Renal cortex interstitium (tissue), 11 donors: ENCODE results near the gene FBLN2. TPM values are rescaled to one million over a fixed set of nuclear protein-coding genes. Genes with fewer than 3 reads are reported as not detected.
A peak's percentile ranks its signal among the peaks of the same experiment; 100 is the strongest.

Experiments
- DNase-seq, 11 donors: peaks; one replicate each; pipeline ENCODE4 v3.0.0-alpha.2; 2013; ENCODE audit warnings: low read depth in 9 of 11, low spot score in 4 of 11; ENCODE audit errors: extremely low read depth in 1 of 11
- polyA plus RNA-seq, 3 donors: library from polyadenylated mRNA; unstranded; fragments of 120-200 nt; gene quantifications; one replicate each; pipeline ENCODE4 v1.2.1, GENCODE V29; 2013; ENCODE audit not compliant: insufficient read length in 3 of 3

Gene FBLN2
- polyA plus RNA-seq, 3 donors = 20.0 to 33.8 (median 23.2) TPM

DNA sequence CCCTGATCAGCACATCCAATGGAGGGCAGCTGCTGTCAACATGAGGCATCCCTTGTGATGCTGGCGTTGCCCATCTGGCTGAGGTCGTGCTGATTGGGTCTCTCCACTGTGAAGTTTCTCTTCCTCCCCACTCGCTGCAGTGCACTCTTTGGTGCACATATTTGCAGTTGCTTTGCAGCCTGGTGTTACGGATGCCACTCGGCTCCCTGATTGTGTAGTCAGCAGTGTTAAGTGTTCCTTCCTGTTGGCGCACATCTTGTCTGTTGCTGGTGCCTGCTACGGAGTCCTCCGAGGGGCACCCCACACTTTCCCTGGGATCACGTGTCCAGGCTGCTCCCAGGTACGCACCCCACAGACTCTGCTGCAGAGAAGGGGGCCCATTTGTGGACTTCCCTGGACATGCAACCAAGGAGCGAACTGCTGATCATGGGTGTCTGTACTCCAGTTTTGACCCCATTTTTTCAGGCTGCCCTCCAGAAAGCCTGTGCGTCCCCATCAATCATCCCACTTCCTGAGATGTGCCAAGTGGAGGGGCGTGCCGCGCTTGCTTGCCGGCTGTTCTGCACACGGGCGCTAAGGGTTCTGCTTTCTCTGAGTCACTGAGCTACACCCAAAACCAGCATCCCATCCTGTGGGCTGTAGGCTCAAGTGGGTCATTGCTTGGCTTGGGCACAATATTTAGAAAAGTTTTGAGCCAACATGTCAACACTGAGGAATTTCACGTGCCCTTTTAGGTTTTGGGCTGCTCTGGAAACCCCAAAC lies 98.6 kb downstream of the FBLN2 start:
- no peak for DNase-seq

GRCh38 chr3:13648060-13649001 lies 99.4 kb downstream of the FBLN2 start:
- DNase-seq = peak in 10 of 11 donors; percentile 61 to 76 (median 72)

- DNase-seq = peak in 10 of 11 donors; percentile 50 to 71 (median 59)
These were observed 101.5 kb downstream of the FBLN2 start for GRCh38 chr3:13650210-13651056.

- no peak for DNase-seq
These were observed 102.1 kb downstream of the FBLN2 start for GRCh38 chr3:13651057-13651400.

GRCh38 chr3:13651775-13652428 lies 103.0 kb downstream of the FBLN2 start:
- no peak for DNase-seq

- no peak for DNase-seq
These were observed 103.8 kb downstream of the FBLN2 start for GRCh38 chr3:13652728-13653127.

DNA sequence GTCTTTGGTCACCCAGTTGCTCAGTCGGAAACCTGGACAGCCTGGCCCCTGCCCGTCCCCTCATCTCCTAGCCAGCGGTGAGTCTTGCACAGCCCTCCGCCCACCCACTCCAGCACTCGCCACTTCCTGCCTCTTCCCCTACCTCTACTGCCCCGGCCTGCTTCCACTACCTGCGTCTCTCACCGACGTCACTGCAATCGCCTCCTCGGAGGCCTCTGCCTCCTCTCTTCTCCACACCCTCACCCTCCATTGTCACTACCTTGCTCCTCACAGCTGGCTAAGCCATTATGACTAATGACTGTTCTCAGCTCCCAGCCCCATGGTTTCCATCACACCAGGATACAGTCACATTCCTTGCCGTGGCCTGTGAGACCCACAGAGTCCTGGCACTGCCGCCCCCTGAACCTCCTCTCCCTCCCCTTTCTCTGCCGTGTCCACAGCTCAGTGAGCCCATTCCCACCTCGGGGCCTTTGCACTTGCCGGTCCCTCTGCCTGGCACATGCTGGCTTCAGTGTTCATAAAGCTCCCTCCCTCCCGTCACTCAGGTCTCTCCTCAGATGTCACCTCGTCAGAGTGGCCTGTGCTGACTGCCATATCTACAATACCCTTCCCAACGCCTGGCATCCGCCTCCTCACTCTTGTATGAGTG lies 104.8 kb downstream of the FBLN2 start:
- DNase-seq = no peak

GRCh38 chr3:13654330-13655060 lies 105.6 kb downstream of the FBLN2 start:
- DNase-seq = no peak

- peak in 8 of 11 donors; percentile 41 to 66 (median 54) for DNase-seq
These were observed 106.4 kb downstream of the FBLN2 start for GRCh38 chr3:13655061-13655913.

- DNase-seq = no peak
These were observed 107.8 kb downstream of the FBLN2 start for GRCh38 chr3:13656584-13657301.

- peak in 4 of 11 donors; percentile 26 to 51 (median 38) for DNase-seq
These were observed 108.9 kb downstream of the FBLN2 start for GRCh38 chr3:13657660-13658435.

- no peak for DNase-seq
These were observed 109.8 kb downstream of the FBLN2 start for GRCh38 chr3:13658681-13659080.

GRCh38 chr3:13659221-13659969 lies 110.5 kb downstream of the FBLN2 start:
- DNase-seq = no peak

DNA sequence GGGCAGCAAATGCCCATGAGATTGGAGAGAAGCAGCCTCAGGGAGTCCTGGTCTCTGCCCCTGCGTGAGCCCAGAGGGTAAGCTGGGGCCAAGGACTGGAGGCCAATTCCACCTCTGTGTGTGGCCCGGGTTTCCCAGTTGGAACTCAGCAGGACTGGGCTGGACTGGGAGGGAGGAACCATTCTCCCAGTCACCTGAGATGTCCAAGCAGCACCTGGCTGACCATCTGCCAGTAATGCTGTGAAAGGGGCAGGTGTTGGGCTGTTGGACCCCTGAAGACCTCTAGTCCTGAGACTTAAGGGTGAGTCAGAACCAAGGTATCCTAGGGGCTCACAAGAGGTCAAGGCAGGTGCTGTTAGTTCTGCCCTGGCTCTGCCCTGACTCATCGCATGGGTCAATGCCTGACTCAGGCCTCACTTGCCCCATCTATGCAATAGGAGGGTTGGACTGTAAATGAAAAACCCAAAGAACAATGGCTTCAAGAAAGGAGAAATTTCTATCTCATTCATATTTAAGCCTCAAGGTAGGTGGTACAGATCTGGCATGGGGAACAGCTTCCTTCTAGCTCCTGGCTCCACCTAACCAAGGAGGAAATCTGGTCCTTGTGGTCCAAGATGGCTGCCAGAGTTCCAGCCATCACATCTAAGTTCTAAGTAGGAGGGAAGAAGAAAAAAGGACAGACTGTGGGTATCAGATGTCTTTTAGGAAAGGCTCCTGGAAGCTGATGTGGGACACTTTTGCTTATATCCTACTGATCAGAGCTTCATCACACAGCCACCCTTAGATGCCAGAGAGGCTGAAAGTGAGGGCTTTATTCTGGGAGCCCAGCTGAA lies 111.3 kb downstream of the FBLN2 start:
- no peak for DNase-seq
